T-cell (primary cell): ENCODE data around the gene NBPF11. TPM values are rescaled to one million over a fixed set of nuclear protein-coding genes. Genes with fewer than 3 reads are reported as not detected.
"Not testable (repeated sequence)": the region's sequence is repeated elsewhere in the genome, so short reads cannot be mapped to it uniquely, and the experiment has no call there.

Source experiments
- ATAC-seq, 4 experiments: fragments of 200-7000 bp in 3 of 4; fragments of 150-1000 bp in 1 of 4; cut with Tn5 transposase; replicated peaks in 1 of 4; 1 replicate in 3 of 4; 2 replicates in 1 of 4; pipeline ENCODE4 v1.10.0; 2021; ENCODE audit warnings: moderate library complexity in 3 of 4, mild to moderate bottlenecking in 2 of 4, moderate number of reproducible peaks in 1 of 4
- CTCF ChIA-PET, 2 donors: fragments of 300-600 bp; sonication (Branson Sonifier 250); formaldehyde crosslinking; loops; one replicate each; lab custom pipeline; 2022; ENCODE audit warnings: antibody characterized with exemption in 2 of 2; lab: Charles Lee
- POLR2A ChIA-PET, 2 donors: fragments of 300-600 bp; sonication (Branson Sonifier 250); formaldehyde crosslinking; loops; one replicate each; lab custom pipeline; 2022; ENCODE audit warnings: antibody characterized with exemption in 2 of 2; lab: Charles Lee
- DNase-seq, 35 experiments: peaks; one replicate each; pipeline versions ENCODE4 v3.0.0 to v3.0.0-alpha.2; 2013 to 2023
- H3K27ac ChIP-seq: one replicate; pipeline ENCODE4 v1.5.1; 2013; ENCODE audit warnings: low read length
- H3K27me3 ChIP-seq, 2 experiments: replicated peaks in 1 of 2; 1 replicate in 1 of 2; 2 replicates in 1 of 2; pipeline versions ENCODE4 v1.6.1 to v1.7.0; 2013; ENCODE audit warnings: low read length in 1 of 2, mixed read lengths in 1 of 2; ENCODE audit not compliant: control insufficient read depth in 2 of 2, insufficient read depth in 2 of 2; ENCODE audit errors: extremely low read depth in 1 of 2
- H3K36me3 ChIP-seq, 2 donors: 1 replicate in 1 of 2; 2 replicates in 1 of 2; pipeline versions ENCODE4 v1.6.1 to v1.7.0; 2013; ENCODE audit warnings: low read length in 1 of 2; ENCODE audit not compliant: control insufficient read depth in 2 of 2, insufficient read depth in 1 of 2; ENCODE audit errors: extremely low read depth in 1 of 2
- H3K4me1 ChIP-seq, 2 experiments: 1 replicate in 1 of 2; 2 replicates in 1 of 2; pipeline versions ENCODE4 v1.6.1 to v1.7.0; 2013; ENCODE audit warnings: low read length in 2 of 2, mixed read lengths in 1 of 2; ENCODE audit not compliant: insufficient read depth in 2 of 2, control insufficient read depth in 1 of 2; ENCODE audit errors: extremely low read depth in 1 of 2
- H3K4me3 ChIP-seq, 2 donors: 1 replicate in 1 of 2; 2 replicates in 1 of 2; pipeline versions ENCODE4 v1.5.1 to v1.7.0; 2013; ENCODE audit warnings: mild to moderate bottlenecking in 2 of 2, low read length in 1 of 2, moderate library complexity in 1 of 2; ENCODE audit not compliant: control insufficient read depth in 1 of 2; ENCODE audit errors: extremely low read depth in 1 of 2
- H3K9me3 ChIP-seq: 2 replicates; pipeline ENCODE4 v1.7.0; 2013
- H3K27ac Mint-ChIP-seq, 2 donors: one replicate each; pipeline ENCODE4 v1.8.0; 2020 to 2021; ENCODE audit warnings: mild to moderate bottlenecking in 2 of 2, mixed read lengths in 2 of 2
- H3K27me3 Mint-ChIP-seq, 2 donors: one replicate each; pipeline ENCODE4 v1.8.0; 2021 to 2022; ENCODE audit warnings: mixed read lengths in 2 of 2
- H3K36me3 Mint-ChIP-seq: one replicate; pipeline ENCODE4 v1.8.0; 2021; ENCODE audit warnings: mixed read lengths
- H3K4me1 Mint-ChIP-seq, 3 donors: one replicate each; pipeline ENCODE4 v1.8.0; 2020 to 2022; ENCODE audit warnings: mixed read lengths in 3 of 3, mild to moderate bottlenecking in 1 of 3
- H3K4me3 Mint-ChIP-seq, 3 donors: one replicate each; pipeline ENCODE4 v1.8.0; 2020 to 2022; ENCODE audit warnings: mild to moderate bottlenecking in 3 of 3, mixed read lengths in 3 of 3, moderate library complexity in 3 of 3
- H3K9me3 Mint-ChIP-seq, 3 donors: one replicate each; pipeline ENCODE4 v1.8.0; 2020 to 2022; ENCODE audit warnings: mixed read lengths in 3 of 3
- WGBS: methylation state at CpG from one replicate; pipeline ENCODE4 v1.1.5; 2013; ENCODE audit warnings: missing lambda C conversion rate; ENCODE audit not compliant: insufficient coverage; 5-methylcytosine and 5-hydroxymethylcytosine counted together
- total RNA-seq, 35 experiments: library from RNA in 6 of 35; stranded (reverse) in 6 of 35; fragments of 120-200 nt in 1 of 35; gene quantifications; one replicate each; pipeline versions ENCODE4 v1.2.1 to v1.2.4 and lab custom pipeline; 2013 to 2026

Gene NBPF11
- total RNA-seq, 5 donors from 2014 or later (not counting 1 experiment from before 2014, with no cell fraction given) = 22.6 to 27.3 (median 23.6) TPM

- WGBS = 0% methylated on average over 8 of the region's 37 CpGs
- CTCF ChIA-PET, H3K4me1 Mint-ChIP-seq, H3K4me1 ChIP-seq, H3K27ac ChIP-seq, H3K36me3 Mint-ChIP-seq, H3K9me3 ChIP-seq, H3K9me3 Mint-ChIP-seq, POLR2A ChIA-PET, H3K27me3 ChIP-seq, H3K36me3 ChIP-seq, H3K27ac Mint-ChIP-seq: not testable (repeated sequence)
- Mint-ChIP-seq H3K27me3 (peaks cover 6 to 10% of the 10 kb centered on the region in 2 donors), H3K4me3 (peak overlapping the region; percentile 64 to 80 (median 66))
- peak; percentile 40 to 53 (median 48) for ATAC-seq
- peak overlapping the region; percentile 37 to 54 for H3K4me3 ChIP-seq
- DNase-seq = peak in 1 of 35 experiments; percentile 0
These were observed 91.8 kb downstream of the NBPF11 start for GRCh38 chr1:148060294-148060701.

- ATAC-seq, H3K27ac Mint-ChIP-seq, H3K36me3 ChIP-seq, POLR2A ChIA-PET, H3K4me3 Mint-ChIP-seq, H3K9me3 Mint-ChIP-seq, H3K36me3 Mint-ChIP-seq, CTCF ChIA-PET, H3K4me1 ChIP-seq, H3K27ac ChIP-seq, H3K27me3 ChIP-seq, H3K4me3 ChIP-seq, H3K9me3 ChIP-seq, H3K4me1 Mint-ChIP-seq: not testable (repeated sequence)
- H3K27me3 Mint-ChIP-seq = peaks cover 6 to 10% of the 10 kb centered on the region in 2 donors
- no CpG with 5 or more reads among the region's 5 CpGs for WGBS
- DNase-seq = peak in 1 of 35 experiments; percentile 3
These were observed 94.7 kb downstream of the NBPF11 start for GRCh38 chr1:148057384-148057783.

Other genes starting within 250 kb of the NBPF11 start
- gene GJA8, start 249.5 kb downstream of the NBPF11 start, total RNA-seq = not detected
- gene GPR89B, start 223.9 kb downstream of the NBPF11 start, total RNA-seq = 10 to 100 TPM; 18.2 to 25.5 (median 22.2) TPM